SU-DHL-6 (cell line): ENCODE data around the gene PPP1R11.

ENCODE experiments used
- EZH2phosphoT487 ChIP-seq: fragments of 200-600 bp; sonication (generic), shearing (Covaris generic); conservative IDR thresholded peaks from 2 replicates; pipeline ENCODE4 v1.6.1; 2018; ENCODE audit warnings: mild to moderate bottlenecking, antibody characterized with exemption, low read length, moderate library complexity, mixed read lengths
- TF ChIP-seq, protein P1 (sequence below): fragments of 200-600 bp; sonication (generic); IDR thresholded peaks from one replicate; pipeline ENCODE4 v1.5.1; 2017; ENCODE audit warnings: antibody characterized with exemption, mild to moderate bottlenecking, low read length, moderate library complexity; ENCODE audit not compliant: insufficient read depth, poor library complexity, severe bottlenecking

DNA sequence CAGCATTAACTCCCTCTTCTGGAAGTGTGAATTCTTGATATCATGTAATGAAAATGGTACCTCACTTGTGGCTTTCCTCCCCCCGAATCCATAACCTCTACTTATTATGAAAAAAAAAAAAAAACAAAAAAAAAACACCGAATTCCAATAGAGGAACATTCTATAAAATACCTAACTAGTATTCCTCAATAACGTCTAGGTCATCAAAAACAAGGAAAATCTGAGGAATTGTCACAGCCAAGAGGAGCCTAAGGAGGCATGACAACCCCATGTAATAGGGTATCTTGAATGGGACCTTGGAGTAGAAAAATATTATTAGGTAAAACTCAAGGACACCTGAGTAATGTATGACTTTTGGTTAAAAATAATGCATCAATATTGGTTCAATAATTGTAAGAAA lies 44.8 kb upstream of the PPP1R11 start:
- TF ChIP-seq, protein P1, sequence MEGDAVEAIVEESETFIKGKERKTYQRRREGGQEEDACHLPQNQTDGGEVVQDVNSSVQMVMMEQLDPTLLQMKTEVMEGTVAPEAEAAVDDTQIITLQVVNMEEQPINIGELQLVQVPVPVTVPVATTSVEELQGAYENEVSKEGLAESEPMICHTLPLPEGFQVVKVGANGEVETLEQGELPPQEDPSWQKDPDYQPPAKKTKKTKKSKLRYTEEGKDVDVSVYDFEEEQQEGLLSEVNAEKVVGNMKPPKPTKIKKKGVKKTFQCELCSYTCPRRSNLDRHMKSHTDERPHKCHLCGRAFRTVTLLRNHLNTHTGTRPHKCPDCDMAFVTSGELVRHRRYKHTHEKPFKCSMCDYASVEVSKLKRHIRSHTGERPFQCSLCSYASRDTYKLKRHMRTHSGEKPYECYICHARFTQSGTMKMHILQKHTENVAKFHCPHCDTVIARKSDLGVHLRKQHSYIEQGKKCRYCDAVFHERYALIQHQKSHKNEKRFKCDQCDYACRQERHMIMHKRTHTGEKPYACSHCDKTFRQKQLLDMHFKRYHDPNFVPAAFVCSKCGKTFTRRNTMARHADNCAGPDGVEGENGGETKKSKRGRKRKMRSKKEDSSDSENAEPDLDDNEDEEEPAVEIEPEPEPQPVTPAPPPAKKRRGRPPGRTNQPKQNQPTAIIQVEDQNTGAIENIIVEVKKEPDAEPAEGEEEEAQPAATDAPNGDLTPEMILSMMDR = no peak
- no peak for TF ChIP-seq EZH2phosphoT487
